Activated T-cell treated with anti-CD3 and anti-CD28 coated beads, Interleukin-2, amount 50 U/mL, for 4 hours (primary cell): ENCODE data around the gene ARID1B. TPM values are rescaled to one million over a fixed set of nuclear protein-coding genes. Genes with fewer than 3 reads are reported as not detected.

Source experiments
- ATAC-seq, 2 donors: fragments of 200-7000 bp; cut with Tn5 transposase; one replicate each; pipeline ENCODE4 v1.10.0; 2021
- DNase-seq: peaks from one replicate; pipeline ENCODE4 v3.0.0-alpha.2; 2020
- H3K27me3 Mint-ChIP-seq: one replicate; pipeline ENCODE4 v1.8.0; 2021; ENCODE audit warnings: low read depth, mixed read lengths
- H3K36me3 Mint-ChIP-seq: one replicate; pipeline ENCODE4 v1.8.0; 2022; ENCODE audit warnings: mixed read lengths; ENCODE audit not compliant: insufficient read depth
- H3K4me1 Mint-ChIP-seq: one replicate; pipeline ENCODE4 v1.8.0; 2021; ENCODE audit warnings: low read depth, mixed read lengths
- H3K4me3 Mint-ChIP-seq: one replicate; pipeline ENCODE4 v1.8.0; 2021; ENCODE audit warnings: mild to moderate bottlenecking, moderate library complexity, mixed read lengths
- H3K9me3 Mint-ChIP-seq: one replicate; pipeline ENCODE4 v1.8.0; 2021; ENCODE audit warnings: mixed read lengths
- total RNA-seq, 3 donors: library from RNA; stranded (reverse); gene quantifications; one replicate each; pipeline ENCODE4 v1.2.1, GENCODE V29; 2021

Gene ARID1B
- total RNA-seq, 3 donors from 2014 or later = 45.6 to 46.6 (median 46.0) TPM

- DNase-seq (no peak), ATAC-seq (no peak)
- peaks cover 43% of the 10 kb centered on the region for H3K4me1 Mint-ChIP-seq
- H3K27me3 Mint-ChIP-seq = peaks cover 3% of the 10 kb centered on the region
- no peaks in the 10 kb centered on the region for H3K36me3 Mint-ChIP-seq
- no peak overlapping the region for H3K4me3 Mint-ChIP-seq
- H3K9me3 Mint-ChIP-seq = no peaks in the 10 kb centered on the region
Observed at GRCh38 chr6:157226761-157227160, 449.6 kb downstream of the ARID1B start.

GRCh38 chr6:157227202-157228166, 450.3 kb downstream of the ARID1B start:
- no peak for DNase-seq
- peaks cover 41% of the 10 kb centered on the region for H3K4me1 Mint-ChIP-seq
- H3K9me3 Mint-ChIP-seq = no peaks in the 10 kb centered on the region
- peak; percentile 35 to 38 for ATAC-seq
- peaks cover 2% of the 10 kb centered on the region for H3K27me3 Mint-ChIP-seq
- H3K36me3 Mint-ChIP-seq = no peaks in the 10 kb centered on the region
- H3K4me3 Mint-ChIP-seq = no peak overlapping the region

GRCh38 chr6:157228426-157229131, 451.4 kb downstream of the ARID1B start:
- ATAC-seq (peak in 1 of 2 donors; percentile 35), DNase-seq (no peak)
- no peak overlapping the region for H3K4me3 Mint-ChIP-seq
- peaks cover 32% of the 10 kb centered on the region for H3K4me1 Mint-ChIP-seq
- peaks cover 11% of the 10 kb centered on the region for H3K27me3 Mint-ChIP-seq
- no peaks in the 10 kb centered on the region for H3K36me3 Mint-ChIP-seq
- no peaks in the 10 kb centered on the region for H3K9me3 Mint-ChIP-seq

GRCh38 chr6:157229132-157229618, 452.0 kb downstream of the ARID1B start:
- DNase-seq (no peak), ATAC-seq (no peak)
- Mint-ChIP-seq H3K9me3 (no peaks in the 10 kb centered on the region), H3K27me3 (peaks cover 17% of the 10 kb centered on the region), H3K36me3 (no peaks in the 10 kb centered on the region), H3K4me3 (no peak overlapping the region), H3K4me1 (peaks cover 31% of the 10 kb centered on the region)

GRCh38 chr6:157229713-157230112, 452.5 kb downstream of the ARID1B start:
- no peak for DNase-seq
- no peak for ATAC-seq
- Mint-ChIP-seq H3K9me3 (no peaks in the 10 kb centered on the region), H3K36me3 (no peaks in the 10 kb centered on the region), H3K27me3 (peaks cover 23% of the 10 kb centered on the region), H3K4me3 (no peak overlapping the region), H3K4me1 (peaks cover 33% of the 10 kb centered on the region)

- no peak for ATAC-seq
Observed at GRCh38 chr6:157230910-157231309, 453.7 kb downstream of the ARID1B start.

GRCh38 chr6:157232161-157232895, 455.1 kb downstream of the ARID1B start:
- Mint-ChIP-seq H3K4me3 (no peak overlapping the region), H3K9me3 (no peaks in the 10 kb centered on the region), H3K4me1 (peaks cover 35% of the 10 kb centered on the region), H3K27me3 (peaks cover 37% of the 10 kb centered on the region), H3K36me3 (no peaks in the 10 kb centered on the region)
- no peak for ATAC-seq
- no peak for DNase-seq

More at GRCh38 chr6:157230910-157231309, 453.7 kb downstream of the ARID1B start:
- Mint-ChIP-seq H3K36me3 (no peaks in the 10 kb centered on the region), H3K9me3 (no peaks in the 10 kb centered on the region), H3K4me3 (no peak overlapping the region), H3K4me1 (peaks cover 42% of the 10 kb centered on the region), H3K27me3 (peaks cover 32% of the 10 kb centered on the region)
- DNase-seq = no peak

- Mint-ChIP-seq H3K27me3 (peaks cover 40% of the 10 kb centered on the region), H3K4me3 (no peak overlapping the region), H3K36me3 (no peaks in the 10 kb centered on the region), H3K9me3 (no peaks in the 10 kb centered on the region), H3K4me1 (peaks cover 28% of the 10 kb centered on the region)
- ATAC-seq = no peak
- no peak for DNase-seq
Observed at GRCh38 chr6:157233156-157233555, 456.0 kb downstream of the ARID1B start.

GRCh38 chr6:157233686-157234085, 456.5 kb downstream of the ARID1B start:
- ATAC-seq (no peak), DNase-seq (no peak)
- Mint-ChIP-seq H3K36me3 (no peaks in the 10 kb centered on the region), H3K9me3 (no peaks in the 10 kb centered on the region), H3K4me1 (peaks cover 27% of the 10 kb centered on the region), H3K27me3 (peaks cover 40% of the 10 kb centered on the region), H3K4me3 (no peak overlapping the region)

GRCh38 chr6:157235600-157236039, 458.4 kb downstream of the ARID1B start:
- DNase-seq (peak; percentile 37), ATAC-seq (peak; percentile 82 to 86)
- Mint-ChIP-seq H3K27me3 (peaks cover 40% of the 10 kb centered on the region), H3K36me3 (no peaks in the 10 kb centered on the region), H3K9me3 (no peaks in the 10 kb centered on the region), H3K4me3 (peak overlapping the region; percentile 89), H3K4me1 (peaks cover 23% of the 10 kb centered on the region)

GRCh38 chr6:157236040-157236725, 459.0 kb downstream of the ARID1B start:
- peaks cover 23% of the 10 kb centered on the region for H3K4me1 Mint-ChIP-seq
- peaks cover 40% of the 10 kb centered on the region for H3K27me3 Mint-ChIP-seq
- no peaks in the 10 kb centered on the region for H3K9me3 Mint-ChIP-seq
- peak; percentile 58 to 61 for ATAC-seq
- no peak for DNase-seq
- peak overlapping the region; percentile 89 for H3K4me3 Mint-ChIP-seq
- no peaks in the 10 kb centered on the region for H3K36me3 Mint-ChIP-seq

- Mint-ChIP-seq H3K4me1 (peaks cover 23% of the 10 kb centered on the region), H3K9me3 (no peaks in the 10 kb centered on the region), H3K27me3 (peaks cover 31% of the 10 kb centered on the region), H3K4me3 (no peak overlapping the region), H3K36me3 (no peaks in the 10 kb centered on the region)
- no peak for ATAC-seq
- DNase-seq = no peak
Observed at GRCh38 chr6:157238346-157238745, 461.2 kb downstream of the ARID1B start.

- H3K4me3 Mint-ChIP-seq = no peak overlapping the region
- no peaks in the 10 kb centered on the region for H3K36me3 Mint-ChIP-seq
- H3K27me3 Mint-ChIP-seq = peaks cover 23% of the 10 kb centered on the region
- no peak for ATAC-seq
- H3K4me1 Mint-ChIP-seq = peaks cover 21% of the 10 kb centered on the region
- no peak for DNase-seq
- H3K9me3 Mint-ChIP-seq = peaks cover 4% of the 10 kb centered on the region
Observed at GRCh38 chr6:157239148-157239547, 462.0 kb downstream of the ARID1B start.
